Measurements from ENCODE around the gene MYO3A. TPM values are rescaled to one million over a fixed set of nuclear protein-coding genes. Genes with fewer than 3 reads are reported as not detected.
"Not testable (repeated sequence)": the region's sequence is repeated elsewhere in the genome, so short reads cannot be mapped to it uniquely, and the experiment has no call there.

Gene MYO3A
- total RNA-seq, 4 donors from 2014 or later: 0.12 to 0.33 (median 0.13) TPM; not detected in 1

DNA sequence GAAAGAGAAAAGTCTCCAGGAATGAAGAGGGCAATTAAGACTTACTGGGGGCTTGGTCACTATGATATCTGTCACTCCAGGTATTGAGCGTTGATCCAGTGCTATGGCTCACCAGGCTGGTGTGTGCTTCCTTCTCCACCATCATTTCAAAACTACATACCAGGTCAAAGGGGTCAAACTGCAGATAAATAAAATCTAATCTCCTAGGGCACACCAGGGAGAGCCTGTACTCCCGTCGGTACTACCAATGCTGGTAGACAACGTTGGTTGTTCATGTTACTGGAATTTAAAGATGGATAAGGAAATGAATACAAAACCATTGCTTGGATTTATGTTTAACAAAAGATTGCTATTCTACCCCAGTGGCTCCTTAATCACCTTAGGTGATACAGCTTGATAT lies 118.3 kb downstream of the MYO3A start:
- Histone ChIP-seq H3K4me3 (no peak overlapping the region), H3K36me3 (no peaks in the 10 kb centered on the region), H3K27ac (no peak overlapping the region), H3K4me1 (no peaks in the 10 kb centered on the region), H3K27me3 (no peaks in the 10 kb centered on the region), H3K9me3 (no peaks in the 10 kb centered on the region)
- in situ Hi-C loops (cut with MboI; ENCODE audit: low sequenced_read_pairs in 4 of 4) (no loop called here), intact Hi-C loops (cut with DNase I; ENCODE audit: low total_unique reads) (no loop called here)
- no peak for DNase-seq
- TF ChIP-seq, protein P1, sequence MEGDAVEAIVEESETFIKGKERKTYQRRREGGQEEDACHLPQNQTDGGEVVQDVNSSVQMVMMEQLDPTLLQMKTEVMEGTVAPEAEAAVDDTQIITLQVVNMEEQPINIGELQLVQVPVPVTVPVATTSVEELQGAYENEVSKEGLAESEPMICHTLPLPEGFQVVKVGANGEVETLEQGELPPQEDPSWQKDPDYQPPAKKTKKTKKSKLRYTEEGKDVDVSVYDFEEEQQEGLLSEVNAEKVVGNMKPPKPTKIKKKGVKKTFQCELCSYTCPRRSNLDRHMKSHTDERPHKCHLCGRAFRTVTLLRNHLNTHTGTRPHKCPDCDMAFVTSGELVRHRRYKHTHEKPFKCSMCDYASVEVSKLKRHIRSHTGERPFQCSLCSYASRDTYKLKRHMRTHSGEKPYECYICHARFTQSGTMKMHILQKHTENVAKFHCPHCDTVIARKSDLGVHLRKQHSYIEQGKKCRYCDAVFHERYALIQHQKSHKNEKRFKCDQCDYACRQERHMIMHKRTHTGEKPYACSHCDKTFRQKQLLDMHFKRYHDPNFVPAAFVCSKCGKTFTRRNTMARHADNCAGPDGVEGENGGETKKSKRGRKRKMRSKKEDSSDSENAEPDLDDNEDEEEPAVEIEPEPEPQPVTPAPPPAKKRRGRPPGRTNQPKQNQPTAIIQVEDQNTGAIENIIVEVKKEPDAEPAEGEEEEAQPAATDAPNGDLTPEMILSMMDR (IDR thresholded peaks at IDR 0.05 in 4 of 5, conservative IDR thresholded peaks at IDR 0.05 in 1 of 5): no peak
- TF ChIP-seq POLR2A (IDR thresholded peaks at IDR 0.05): no peak
- ATAC-seq: no peak

DNA sequence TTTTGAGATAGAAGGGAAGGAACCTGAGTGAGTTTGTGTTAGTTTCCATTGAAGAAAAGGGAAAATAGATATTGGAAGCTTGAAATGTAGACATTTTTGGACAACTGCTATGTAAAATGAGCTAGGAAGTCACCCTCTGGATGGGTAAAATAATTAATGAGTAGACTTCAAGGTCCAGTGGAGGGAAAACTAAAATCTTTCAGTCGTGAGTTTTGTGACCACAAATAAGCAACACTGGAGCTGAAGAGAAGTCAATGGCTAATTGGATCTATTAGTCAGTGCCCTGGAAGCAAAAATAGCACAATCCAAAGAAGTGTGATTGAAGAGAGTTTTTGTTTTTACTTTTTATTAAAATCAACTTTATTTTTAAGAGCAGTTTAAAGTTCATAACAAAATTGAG lies 123.4 kb downstream of the MYO3A start:
- no peaks in the 10 kb centered on the region for H3K27me3 ChIP-seq
- H3K4me3 ChIP-seq: no peak overlapping the region
- DNase-seq: no peak
- ATAC-seq: no peak
- H3K4me1 ChIP-seq: no peaks in the 10 kb centered on the region
- in situ Hi-C loops (cut with MboI; ENCODE audit: low sequenced_read_pairs in 4 of 4): no loop called here
- TF ChIP-seq, protein P1 (IDR thresholded peaks at IDR 0.05 in 4 of 5, conservative IDR thresholded peaks at IDR 0.05 in 1 of 5): no peak
- TF ChIP-seq POLR2A (IDR thresholded peaks at IDR 0.05): no peak
- intact Hi-C loops (cut with DNase I; ENCODE audit: low total_unique reads): no loop called here
- H3K27ac ChIP-seq: no peak overlapping the region
- H3K9me3 ChIP-seq: no peaks in the 10 kb centered on the region
- H3K36me3 ChIP-seq: no peaks in the 10 kb centered on the region

DNA sequence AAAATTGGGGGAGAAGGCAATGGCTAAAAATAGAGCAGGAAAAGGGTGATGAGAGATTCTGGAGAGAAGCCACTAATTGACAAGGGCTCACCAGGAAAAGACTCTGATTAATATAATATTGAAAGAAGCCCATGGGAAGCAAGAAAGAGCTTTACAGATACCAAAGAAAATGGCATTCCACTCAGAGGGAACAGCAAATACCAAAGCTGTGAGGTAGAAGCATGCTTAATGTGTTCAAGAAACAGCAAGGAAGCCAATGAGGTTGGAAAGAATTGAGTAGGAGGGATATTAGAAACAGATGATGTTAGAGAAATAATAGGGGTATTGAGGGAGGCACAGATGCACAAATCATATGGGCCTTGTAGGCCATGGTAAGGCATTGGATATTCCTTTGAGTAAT lies 130.1 kb downstream of the MYO3A start:
- no peak for DNase-seq
- Histone ChIP-seq H3K9me3 (no peaks in the 10 kb centered on the region), H3K27ac (no peak overlapping the region)

DNA sequence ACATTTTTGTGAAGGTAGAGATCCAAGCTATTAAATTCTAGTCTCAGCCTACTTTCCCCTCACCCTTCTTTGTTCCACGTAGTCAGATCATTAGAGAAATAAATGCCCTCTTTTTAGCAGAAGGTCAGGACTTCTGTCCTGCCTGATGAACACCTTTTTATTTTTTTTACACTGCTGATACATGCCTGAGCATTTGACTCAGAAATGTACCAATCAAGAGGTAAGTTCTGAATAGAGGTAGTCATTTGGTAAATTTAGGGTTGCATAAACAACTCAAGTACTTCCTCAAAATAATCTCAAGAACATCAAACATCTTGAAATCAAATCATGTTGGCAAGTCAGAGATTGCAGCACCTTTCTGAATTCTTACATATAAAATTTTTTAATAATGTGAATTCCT lies 133.7 kb downstream of the MYO3A start:
- Histone ChIP-seq H3K9me3 (no peaks in the 10 kb centered on the region), H3K4me3 (no peak overlapping the region), H3K4me1 (no peaks in the 10 kb centered on the region), H3K36me3 (no peaks in the 10 kb centered on the region), H3K27ac (no peak overlapping the region), H3K27me3 (no peaks in the 10 kb centered on the region)
- in situ Hi-C loops (cut with MboI; ENCODE audit: low sequenced_read_pairs in 4 of 4) (no loop called here), intact Hi-C loops (cut with DNase I; ENCODE audit: low total_unique reads) (no loop called here)
- ATAC-seq: no peak
- no peak for DNase-seq
- no peak for TF ChIP-seq POLR2A (IDR thresholded peaks at IDR 0.05)
- TF ChIP-seq, protein P1 (IDR thresholded peaks at IDR 0.05 in 4 of 5, conservative IDR thresholded peaks at IDR 0.05 in 1 of 5): no peak

More for the DNA sequence above, 130.1 kb downstream of the MYO3A start:
- no peak for ATAC-seq
- intact Hi-C loops (cut with DNase I; ENCODE audit: low total_unique reads) (no loop called here), in situ Hi-C loops (cut with MboI; ENCODE audit: low sequenced_read_pairs in 4 of 4) (no loop called here)
- Histone ChIP-seq H3K4me3 (no peak overlapping the region), H3K36me3 (no peaks in the 10 kb centered on the region), H3K27me3 (no peaks in the 10 kb centered on the region), H3K4me1 (no peaks in the 10 kb centered on the region)
- no peak for TF ChIP-seq POLR2A (IDR thresholded peaks at IDR 0.05)
- TF ChIP-seq, protein P1 (IDR thresholded peaks at IDR 0.05 in 4 of 5, conservative IDR thresholded peaks at IDR 0.05 in 1 of 5): no peak

DNA sequence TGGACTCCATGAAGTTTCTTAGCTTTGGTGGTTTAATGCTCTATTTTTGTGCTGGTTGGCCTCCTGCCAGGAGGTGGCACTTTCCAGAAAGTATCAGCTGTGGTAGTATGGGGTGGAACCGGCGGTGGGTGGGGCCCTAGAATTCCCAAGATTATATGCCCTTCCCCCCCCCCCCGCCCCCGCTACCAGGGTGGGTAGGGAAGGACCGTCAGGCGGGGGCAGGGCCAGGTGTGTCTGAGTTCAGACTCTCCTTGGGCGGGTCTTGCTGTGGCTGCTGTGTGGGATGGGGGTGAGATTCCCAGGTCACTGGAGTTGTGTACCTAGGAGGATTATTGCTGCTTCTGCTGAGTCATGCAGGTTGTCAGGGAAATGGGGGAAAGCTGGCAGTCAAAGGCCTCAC lies 146.9 kb downstream of the MYO3A start:
- intact Hi-C loops (cut with DNase I; ENCODE audit: low total_unique reads); H3K27me3 ChIP-seq; H3K27ac ChIP-seq; DNase-seq; H3K4me1 ChIP-seq; H3K9me3 ChIP-seq; H3K36me3 ChIP-seq; ATAC-seq; H3K4me3 ChIP-seq: not testable (repeated sequence)
- in situ Hi-C loops (cut with MboI; ENCODE audit: low sequenced_read_pairs in 4 of 4): loop anchor here in 1 of 4 donors (25.0 kb wide), 1 partner anchor 94 kb away; no protein-coding TSS in a partner anchor

Data from gastrocnemius medialis (tissue), 4 donors.